GM21619 (cell line): Measurements from ENCODE around the gene STARD10.
"Not testable (repeated sequence)": the region's sequence is repeated elsewhere in the genome, so short reads cannot be mapped to it uniquely, and the experiment has no call there.

Experiments used
- ATAC-seq: cut with Tn5 transposase; IDR thresholded peaks from one replicate; pipeline ENCODE4 v1.9.1; 2021; ENCODE audit not compliant: unreplicated experiment

The STARD10 gene

DNA sequence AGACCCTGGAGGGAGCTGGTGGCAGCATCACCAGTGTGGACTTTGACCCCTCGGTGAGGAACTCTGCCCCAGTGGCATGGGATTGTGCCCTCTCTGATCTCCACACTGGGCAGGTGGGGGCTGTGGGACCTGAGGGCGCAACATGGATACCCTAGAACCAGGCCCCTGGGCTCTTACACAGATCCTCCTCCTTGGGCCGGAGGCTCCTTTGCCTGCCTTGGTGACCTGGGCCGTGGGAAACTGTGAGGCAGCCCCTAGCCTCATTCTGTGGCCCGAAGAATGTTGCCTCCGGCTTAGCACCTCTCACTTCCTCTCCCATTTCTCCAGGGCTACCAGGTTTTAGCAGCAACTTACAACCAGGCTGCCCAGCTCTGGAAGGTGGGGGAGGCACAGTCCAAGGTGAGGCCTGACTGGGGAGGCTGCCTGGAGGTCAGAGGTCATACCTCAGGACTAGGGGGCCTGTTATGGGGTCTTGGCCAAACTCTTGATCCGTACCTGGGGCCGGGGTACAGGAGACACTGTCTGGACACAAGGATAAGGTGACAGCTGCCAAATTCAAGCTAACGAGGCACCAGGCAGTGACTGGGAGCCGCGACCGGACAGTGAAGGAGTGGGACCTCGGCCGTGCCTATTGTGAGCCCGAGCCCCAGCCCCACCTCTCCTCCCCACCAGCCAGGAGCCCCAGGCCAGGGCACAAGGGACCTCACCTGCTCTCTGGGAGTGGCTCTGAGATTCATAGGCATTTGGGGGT lies 32.5 kb upstream of the STARD10 start:
- no peak for ATAC-seq

DNA sequence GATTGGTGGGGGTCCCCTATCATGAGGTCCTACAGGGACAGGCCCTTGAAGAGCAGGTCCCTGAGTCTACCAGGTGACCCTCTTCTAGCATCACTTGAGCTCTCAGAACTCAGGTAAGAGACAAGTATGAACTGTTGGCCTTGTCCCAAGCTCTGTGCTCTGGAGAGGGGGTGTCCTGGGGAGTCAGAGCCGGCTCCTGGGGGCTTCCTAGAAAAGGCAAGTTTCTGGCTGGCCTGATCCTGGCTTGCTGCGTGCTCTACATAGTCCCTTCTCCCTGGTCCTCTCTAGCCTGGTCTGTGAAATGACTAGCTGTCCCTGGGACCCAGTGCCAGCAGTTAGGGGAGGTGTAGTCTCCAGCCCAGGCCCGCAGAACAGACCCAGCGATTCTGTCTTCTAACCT lies 31.8 kb upstream of the STARD10 start:
- no peak for ATAC-seq

GRCh38 chr11:72824811-72825505 lies 31.1 kb upstream of the STARD10 start:
- no peak for ATAC-seq

- no peak for ATAC-seq
Observed at GRCh38 chr11:72824020-72824419, 30.2 kb upstream of the STARD10 start.

DNA sequence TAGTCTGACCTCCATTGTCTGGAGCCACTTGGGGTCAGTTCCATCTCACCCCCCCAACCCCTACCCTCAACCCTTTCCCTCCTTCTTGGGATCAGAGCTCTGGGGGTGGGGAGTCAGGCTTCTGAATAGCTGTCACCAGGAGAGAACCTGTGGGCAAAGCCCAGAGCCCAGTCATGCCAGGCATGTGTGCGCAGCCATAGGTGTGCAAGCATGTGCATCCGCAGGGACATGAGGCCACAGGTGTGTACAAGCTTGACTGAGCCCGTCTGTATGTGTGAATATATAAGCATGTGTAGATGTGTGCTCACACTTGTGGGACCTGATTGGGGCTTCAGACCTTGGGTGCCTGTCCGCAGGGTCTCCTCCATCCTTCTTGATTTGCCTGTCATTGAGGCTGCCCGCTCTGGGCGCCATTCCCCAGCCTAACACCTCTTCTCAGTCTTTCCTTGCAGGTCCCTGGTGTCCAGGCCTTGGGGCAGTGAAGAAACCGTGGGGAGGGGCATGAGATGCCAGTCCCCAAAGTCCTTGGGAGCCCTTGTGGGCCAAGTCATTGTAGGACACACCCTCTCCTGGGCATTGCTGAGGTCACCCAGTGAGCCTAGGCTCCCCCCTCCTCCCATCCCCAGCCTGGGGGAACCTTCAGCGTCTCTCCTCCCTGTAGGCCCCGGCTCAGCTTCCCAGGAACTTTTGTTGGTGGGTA lies 29.4 kb upstream of the STARD10 start:
- no peak for ATAC-seq

DNA sequence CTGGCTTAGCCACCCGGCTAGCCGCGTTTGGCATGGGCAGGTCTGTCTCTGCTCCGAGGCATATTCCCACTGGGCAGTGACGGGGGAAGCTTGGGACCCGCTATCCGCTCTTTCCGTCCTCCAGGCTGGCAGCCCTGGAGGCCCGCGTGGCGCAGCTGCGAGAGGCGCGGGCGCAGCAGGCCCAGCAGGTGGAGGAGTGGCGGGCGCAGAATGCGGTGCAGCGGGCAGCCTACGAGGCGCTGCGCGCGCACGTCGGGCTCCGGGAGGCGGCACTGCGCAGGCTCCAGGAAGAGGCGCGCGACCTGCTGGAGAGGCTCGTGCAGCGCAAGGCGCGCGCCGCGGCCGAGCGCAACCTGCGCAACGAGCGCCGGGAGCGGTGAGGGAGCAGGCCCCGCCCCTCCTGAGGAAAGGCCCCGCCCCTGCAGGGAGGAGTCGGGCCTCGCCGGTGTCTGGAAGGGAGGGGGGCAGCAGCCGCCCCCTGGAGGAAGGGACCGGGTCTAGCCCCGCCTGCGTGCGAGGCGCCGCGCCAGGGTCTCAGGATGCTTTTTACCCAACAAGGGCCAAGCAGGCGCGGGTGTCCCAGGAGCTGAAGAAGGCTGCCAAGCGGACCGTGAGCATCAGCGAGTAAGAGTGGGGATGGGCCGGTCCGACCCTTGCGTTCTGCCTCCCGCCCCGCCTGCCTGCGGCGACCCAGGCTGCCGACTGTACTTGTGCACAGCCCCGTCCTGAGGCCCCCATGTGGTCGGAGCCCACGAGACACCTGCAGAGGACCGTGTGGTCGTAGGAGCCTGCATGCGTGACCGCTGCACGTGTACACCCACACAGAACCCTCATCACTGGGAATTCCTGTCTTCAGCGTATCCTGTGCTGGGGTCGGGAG lies 28.3 kb upstream of the STARD10 start:
- ATAC-seq: no peak

DNA sequence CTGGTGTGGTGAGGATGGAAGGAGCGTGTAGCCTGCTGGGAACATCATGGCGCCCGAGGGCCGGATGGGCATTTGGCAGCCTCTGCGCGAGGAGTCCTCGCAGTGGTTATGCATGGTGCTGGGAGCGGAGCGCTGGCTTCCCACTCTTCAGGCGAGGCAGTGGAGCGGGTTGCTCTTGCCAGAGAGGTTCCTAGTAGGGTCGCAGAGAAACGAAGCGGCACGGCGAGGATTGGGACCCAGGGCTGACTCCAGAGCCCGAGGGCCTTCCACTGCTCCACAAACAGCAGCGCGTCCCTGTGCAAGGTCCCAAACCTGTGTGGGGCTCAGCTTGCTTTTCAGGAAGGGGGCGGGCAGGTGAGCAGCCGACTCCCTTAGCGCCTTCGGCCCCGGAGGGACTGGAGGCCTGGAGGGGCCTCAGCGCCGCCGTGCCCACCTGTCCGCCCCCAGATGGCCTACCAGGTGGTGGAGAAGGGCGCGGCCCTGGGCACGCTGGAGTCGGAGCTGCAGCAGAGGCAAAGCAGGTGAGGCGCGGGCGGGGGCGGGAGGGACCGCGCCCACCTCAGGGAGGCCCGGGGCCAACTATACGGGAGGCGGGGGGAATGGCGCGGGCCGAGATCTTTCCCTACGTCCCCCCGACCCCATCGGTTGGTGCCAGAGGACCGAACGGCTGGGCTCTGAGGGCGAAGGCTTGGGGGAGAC lies 27.5 kb upstream of the STARD10 start:
- ATAC-seq: no peak

DNA sequence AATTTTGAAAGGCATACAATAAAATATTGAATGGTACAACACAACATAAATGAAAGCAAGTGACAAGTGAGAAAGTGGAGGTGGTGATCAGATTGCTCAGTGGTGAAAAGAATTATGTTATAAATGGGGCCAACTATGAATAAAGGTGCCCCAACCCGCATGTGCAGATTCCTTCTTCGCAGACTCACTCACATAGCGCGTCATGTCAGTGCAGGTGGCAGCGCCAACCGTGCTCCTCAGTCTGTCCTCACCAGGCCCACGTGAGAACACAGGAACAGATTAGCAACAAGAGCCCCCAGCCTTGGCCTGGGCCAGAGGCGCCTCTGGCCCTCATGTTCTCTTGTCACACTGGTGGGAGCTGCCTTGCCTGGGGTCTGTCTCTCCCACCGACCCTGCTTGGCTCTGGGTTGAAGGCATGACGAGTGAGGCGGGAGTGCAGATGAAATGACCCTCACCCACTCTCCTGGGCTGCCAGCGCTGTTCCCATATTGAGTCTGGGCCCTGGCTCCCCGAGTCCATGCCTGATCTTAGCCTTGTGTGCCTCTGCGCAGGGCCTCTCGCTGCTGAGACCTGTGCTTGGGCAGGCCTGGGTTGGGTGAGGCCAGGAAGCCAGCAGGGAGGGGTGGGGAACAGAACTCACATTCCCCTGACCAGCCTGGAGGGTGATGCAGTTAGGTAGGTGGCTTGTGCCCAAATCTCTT lies 26.7 kb upstream of the STARD10 start:
- ATAC-seq: no peak

- ATAC-seq: no peak
Observed at GRCh38 chr11:72818971-72819370, 25.1 kb upstream of the STARD10 start.

DNA sequence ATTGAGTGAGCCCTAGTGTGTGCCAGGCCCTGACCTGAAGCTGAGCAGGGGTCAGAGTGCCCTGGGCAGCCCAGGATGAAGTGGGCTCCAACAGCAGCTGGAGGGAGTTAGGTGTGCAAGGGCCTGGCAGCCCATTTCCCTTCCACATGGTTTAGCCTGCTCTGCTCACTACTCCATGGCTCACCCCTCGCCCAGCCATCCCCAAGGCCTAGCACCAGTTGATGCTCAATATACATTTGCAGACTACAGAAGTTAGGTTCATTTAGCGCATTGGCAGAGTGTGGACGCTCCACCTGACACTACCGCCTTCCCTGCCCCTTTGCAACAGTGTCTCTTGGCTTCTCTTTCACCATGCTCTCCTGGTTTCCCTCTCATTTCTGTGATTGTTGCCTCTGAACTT lies 24.1 kb upstream of the STARD10 start:
- no peak for ATAC-seq

GRCh38 chr11:72816404-72816990 lies 22.6 kb upstream of the STARD10 start:
- ATAC-seq: no peak

DNA sequence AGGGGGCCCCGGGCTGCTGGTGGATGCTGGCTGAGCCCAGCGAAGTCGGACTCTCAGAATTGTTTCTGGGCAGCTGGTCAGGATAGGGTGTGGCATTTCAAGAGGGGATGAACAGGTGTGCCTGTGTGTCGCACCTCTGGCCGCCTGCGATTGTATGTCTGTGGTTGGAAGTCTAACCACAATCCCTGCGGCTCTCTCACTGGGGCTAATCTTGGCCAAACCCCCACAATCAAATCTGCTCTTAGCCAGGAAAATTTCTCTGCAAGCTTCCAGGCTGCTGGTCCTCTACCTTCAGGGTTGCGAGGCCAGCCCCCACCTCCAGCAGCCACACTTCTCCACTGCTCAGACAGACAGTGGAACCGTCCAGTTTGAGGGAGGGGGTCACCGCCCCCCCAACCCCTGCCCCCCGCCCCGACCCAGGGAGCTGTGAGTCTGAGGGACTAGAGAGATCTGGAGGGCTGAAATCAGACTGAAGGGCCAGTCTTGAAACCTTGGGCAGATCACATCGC lies 21.3 kb upstream of the STARD10 start:
- no peak for ATAC-seq

GRCh38 chr11:72814286-72815109 lies 20.7 kb upstream of the STARD10 start, which contains the start of gene ATG16L2:
ATG16L2 (plus strand) TSS chr11:72814411; CDS start chr11:72814446, 35 bp downstream.
- peak; percentile 55 for ATAC-seq

DNA sequence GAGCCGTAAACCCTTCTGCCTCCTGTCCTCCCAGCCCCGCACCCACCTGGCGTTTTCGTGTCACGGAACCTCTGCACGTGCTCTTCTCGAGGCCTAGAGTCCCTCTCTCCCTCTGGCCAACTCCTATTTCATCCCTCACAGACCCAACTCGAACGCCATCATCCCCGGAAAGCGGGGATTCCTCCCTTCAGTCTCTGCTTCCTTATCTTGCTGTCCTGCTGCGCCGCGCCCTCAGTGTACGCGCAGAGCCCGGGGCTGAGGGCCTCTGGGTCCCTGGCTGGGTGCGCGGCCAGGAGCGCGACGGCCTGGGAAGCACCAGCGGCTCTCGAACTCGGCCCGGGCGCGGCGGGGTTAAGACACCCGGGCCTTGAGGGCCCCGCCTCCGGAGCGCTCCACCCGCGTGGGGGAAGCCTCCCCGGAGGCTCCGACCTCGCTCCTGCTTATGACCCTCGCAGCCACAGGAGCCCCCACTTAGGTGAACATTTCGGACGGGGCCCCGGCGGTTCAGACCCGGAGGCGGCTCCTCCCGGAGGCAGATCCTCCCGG lies 20.0 kb upstream of the STARD10 start:
- peak; percentile 51 for ATAC-seq

- ATAC-seq: no peak
Observed at GRCh38 chr11:72812967-72813739, 19.3 kb upstream of the STARD10 start.

DNA sequence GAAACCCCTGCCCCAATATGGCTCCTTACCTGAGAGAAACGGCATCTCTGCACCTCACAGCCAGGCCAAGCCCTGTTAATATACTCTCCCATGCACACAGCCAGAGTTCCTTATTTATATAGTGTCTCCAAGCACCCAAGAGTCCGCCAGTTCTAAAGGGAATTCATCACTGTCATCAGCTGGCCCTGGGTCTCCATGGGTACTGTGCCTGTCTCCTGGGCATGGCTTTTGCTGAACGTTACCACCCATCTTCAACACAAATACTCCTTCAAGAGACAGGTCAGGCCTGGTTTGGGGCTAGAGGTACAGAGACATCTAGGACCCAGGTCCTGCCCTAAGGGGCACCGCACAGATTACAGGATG lies 18.7 kb upstream of the STARD10 start:
- no peak for ATAC-seq

- not testable (repeated sequence) for ATAC-seq
Observed at GRCh38 chr11:72811686-72812085, 17.8 kb upstream of the STARD10 start.
